Limb (tissue), 2 donors: ENCODE measurements around the gene BMP6.

ENCODE experiments used
- DNase-seq, 2 donors: peaks; one replicate each; pipeline ENCODE4 v3.0.0-alpha.2; 2016; ENCODE audit errors: extremely low spot score in 2 of 2

Gene BMP6

DNA sequence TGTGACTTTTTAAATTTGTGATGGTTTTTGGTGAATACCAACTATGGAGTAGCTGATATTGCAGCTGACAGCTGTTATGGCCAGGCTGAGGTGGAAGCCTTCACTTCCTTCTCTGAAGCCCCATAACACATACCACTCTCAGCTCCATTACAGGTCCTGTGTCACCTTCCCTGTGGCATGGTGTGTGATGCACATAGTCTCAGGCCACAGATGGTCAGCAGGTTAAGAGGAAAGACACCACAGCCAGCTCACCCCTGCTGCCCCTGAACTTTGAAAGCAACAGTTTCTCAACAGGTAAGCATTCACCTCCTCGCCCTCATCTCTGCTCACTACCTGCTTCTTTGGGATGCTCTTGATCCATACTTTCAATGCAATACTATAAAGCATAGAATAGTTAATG, 177.0 kb downstream of the BMP6 start:
- DNase-seq: no peak

DNA sequence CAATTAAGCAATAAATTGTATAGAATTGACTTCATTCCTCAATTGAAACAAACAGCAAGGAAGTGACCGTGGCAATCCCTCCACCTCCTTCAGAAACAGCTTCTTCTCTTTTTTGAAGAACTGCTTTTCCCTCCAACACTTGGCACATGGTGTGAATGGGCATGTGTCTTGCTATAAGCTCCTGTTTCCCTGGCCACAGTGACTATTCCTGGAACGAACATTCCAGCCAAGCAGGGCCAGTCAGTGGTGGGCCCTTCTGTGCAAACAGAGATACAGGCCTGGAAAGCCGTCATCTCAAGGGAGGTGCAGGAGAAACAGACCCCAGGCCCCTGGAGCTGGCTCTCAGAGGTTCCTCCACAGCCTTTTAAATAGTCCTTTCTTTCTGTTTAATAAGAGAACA, 177.8 kb downstream of the BMP6 start:
- no peak for DNase-seq

DNA sequence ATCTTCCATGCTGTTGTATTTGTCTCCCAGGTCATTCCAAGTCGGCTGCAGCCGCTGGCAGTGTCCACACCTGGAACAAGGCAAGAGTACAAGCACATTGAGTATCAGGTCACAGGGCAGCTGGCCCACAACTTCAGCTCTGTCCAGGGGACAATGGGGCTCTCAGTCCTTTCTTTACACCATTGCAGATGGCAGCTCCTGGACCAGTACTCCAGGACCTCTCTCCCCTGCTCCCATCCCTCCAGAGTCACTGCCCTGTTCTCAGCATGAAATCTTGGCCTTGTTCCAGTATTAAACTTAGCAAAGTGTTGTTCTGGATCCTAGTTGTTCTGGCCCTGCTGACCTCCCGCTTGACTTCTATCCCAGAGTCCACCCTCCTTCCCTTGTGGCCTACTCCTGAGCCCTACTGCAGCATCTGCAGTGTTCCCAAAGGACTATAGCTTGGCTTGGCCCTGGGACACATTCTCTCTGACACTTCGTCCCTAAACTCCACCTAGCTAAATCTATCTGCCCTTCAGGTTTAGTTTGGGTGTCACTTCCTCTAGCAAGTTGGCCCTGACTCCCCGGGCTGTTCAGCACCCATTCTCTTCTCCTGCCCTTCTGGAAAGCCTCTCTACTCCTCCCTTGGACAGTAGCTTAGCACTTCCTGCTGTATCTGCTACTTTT, 178.9 kb downstream of the BMP6 start:
- no peak for DNase-seq

DNA sequence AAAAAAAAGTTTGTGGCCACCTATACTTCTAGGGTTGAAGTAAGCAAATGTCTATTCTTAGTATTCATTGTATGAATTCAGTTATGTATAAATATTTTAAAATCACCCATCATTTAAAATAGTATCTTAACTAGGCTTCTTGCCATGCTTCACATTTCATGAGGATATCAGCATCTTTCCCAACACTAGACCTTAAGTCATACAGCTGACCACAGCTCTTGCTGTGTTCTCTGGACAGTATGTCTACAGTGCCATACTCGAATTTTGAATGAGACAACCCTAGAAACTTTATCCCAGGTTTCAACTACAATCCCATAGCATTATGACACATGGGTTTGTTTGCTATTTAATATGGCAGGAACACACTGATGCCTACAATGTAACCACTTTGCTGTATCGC, 179.5 kb downstream of the BMP6 start:
- DNase-seq: no peak

DNA sequence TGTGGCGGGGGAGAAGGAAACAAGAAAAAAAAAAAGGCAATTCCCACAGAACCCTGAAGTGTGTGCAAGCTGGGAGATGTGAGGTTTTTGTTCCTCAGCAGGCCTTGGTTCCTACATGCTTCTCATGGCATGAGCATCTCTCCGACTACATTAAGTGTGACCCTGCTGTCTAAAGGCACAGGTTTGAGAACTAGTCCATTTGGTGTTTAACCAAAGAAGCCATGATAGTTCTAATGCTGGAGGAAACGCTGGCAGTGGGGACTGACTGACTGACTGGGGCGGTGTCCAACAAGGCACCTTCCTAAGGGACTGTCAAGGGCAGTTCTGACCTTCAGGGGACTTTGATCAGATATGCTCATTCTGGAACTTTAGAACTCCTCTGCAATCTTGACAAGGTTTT, 180.8 kb downstream of the BMP6 start:
- DNase-seq: no peak

DNA sequence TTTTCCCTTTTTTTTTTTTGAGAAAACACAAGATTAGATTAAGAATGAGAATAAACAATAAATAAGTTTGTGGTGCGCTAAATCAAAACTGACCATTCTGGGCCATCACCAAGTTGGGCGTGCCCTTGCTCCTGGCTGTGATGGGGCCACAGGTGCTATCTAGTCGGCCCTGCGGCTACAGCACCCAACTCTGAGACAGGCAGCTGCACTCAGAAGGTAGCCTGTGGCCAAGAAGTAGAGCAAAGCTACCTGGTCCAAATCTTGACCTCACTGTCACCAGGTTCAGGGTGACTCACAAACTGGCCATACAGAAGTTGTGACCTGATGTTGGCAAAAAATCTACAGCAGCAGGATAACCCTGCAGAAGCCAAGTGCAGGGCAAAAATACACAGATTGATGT, 181.3 kb downstream of the BMP6 start:
- no peak for DNase-seq

DNA sequence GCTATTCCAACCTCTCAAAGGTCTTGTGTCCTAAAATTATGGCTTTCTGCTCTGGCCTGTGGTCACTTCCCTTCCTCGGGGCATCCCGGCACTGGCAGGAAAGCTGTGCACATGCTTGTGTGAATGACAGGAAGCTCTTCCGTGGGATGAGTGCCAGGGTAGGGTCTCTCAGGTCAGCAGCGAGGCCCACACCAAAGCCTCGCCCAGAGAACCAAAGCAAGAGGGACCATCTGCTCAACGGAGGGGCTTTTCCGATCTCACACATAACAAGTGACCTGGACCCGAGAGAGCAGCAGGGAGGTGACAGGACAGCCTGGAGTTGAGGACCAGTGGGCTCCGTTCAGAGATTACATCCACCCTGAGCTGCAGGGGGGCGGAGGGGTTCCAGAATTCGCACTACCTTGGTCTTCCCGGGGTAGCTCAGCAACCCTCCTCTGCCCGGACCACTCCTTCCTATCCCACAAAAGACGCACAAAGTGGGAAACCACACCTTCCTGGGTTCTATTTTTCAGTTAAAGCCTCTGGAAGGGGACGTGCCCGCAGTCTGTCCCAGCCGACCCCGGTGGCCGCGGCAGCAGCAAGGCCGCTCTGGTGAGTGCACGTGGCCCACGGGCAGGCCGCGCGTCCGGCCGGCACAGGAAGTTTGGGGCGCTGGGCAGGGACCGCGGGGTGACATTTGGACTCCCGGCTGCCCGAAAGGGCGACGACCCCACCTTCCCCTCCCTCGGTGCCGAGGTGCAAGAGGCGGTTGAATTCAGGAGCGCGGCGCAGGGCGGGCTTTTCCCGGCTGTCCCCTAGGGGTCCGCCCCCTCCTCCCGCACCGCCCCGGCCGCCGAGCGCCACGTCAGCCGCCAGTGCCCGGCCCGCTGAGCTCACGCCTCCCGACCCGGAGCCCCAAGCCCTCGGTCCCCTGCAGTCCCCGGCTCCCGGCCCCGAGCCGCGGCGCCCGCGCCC, 183.7 kb downstream of the BMP6 start:
- DNase-seq: peak in 1 of 2 donors; percentile 81

DNA sequence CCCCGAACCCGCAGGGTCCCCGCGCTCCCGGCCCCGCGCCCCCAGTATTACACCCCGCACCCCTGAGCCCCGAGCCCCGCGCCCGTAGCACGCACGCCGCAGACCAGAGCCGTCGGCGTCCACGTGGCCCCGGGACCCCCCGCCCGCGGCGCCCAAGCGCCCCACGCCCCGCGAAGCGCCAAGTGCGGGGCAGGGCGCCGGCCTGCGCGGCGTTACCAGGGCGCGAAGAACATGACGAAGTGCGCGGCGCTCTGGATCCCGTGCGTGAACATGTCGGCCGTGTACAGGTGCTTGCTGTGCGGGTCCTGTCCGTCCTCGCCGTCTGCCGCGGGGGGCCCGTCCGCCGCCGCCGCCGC, 184.4 kb downstream of the BMP6 start:
- no peak for DNase-seq

DNA sequence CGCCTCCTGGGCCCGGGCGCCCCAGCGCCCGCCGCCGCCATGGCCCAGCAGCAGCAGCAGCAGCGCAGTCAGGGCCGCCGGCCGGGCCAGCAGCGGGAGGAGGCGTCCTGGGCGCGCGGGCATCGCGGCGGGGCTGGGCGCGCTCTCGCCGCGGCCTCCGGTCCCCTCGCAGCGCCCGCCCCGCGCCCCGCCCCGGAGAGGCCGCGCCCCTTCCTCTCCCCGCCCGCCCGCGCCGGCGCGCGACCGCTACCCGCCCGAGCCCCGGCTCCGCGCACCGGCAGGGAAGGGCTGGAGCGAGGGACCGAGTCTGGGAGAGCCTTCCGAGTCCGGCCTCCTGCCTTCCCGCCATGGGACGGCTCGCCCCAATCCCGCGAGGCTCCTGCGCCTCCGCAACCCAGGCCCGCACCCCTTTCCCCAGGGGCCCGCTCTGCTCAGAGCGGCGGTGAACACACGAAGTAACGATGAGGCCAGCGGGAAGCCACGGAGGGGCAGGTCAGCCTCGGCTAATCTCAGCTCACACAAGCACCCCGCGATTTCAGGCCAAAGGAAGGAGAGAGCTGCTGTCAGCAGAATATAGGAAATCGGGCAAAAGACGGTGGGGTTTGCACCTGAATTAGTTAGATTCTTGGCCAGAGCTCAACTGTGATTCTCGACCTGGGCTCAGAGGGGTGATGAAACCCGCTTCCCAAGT, 184.9 kb downstream of the BMP6 start, which contains the start of gene TXNDC5:
TXNDC5 (minus strand) TSS at position 135 of the 691 bp plus-strand sequence; CDS start at position 123, 12 bp downstream.
- peak; percentile 66 to 89 for DNase-seq

DNA sequence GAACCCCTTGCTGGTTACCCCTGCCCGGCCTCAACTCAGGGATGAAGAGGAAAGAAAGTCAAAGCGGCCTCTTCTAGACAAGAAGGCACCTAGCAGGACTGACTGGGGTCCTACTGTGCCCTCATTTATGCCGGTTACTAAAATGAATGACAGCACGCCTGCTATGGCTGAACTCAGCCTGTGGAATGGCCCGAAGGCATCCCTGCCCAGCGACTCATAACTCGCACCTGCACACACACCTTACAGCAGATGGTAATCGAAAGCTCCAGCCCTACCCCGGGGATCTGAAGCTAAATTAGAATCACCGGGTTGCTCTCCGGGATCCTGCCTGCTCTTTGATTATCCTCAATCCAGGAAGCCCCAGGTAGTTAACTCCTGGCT, 185.4 kb downstream of the BMP6 start:
- no peak for DNase-seq

DNA sequence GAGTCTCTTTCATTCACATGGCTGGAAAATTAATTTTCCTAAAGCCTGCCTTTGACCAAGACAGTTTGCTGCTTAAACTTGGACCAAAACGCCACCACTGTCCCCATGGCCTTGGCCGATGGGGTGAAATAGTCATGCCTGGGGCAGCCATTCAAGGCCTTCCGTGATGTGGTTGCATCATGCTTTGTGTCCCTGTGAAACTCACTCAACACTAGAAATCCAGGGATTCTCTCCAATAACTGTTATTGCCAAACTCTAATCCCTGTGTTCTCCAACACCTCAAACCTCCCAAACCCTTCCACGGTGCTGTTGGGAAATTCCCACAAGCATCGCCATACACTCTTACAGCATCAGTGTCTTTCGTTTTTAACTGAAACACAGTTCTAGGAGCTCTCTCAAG, 186.1 kb downstream of the BMP6 start:
- no peak for DNase-seq

DNA sequence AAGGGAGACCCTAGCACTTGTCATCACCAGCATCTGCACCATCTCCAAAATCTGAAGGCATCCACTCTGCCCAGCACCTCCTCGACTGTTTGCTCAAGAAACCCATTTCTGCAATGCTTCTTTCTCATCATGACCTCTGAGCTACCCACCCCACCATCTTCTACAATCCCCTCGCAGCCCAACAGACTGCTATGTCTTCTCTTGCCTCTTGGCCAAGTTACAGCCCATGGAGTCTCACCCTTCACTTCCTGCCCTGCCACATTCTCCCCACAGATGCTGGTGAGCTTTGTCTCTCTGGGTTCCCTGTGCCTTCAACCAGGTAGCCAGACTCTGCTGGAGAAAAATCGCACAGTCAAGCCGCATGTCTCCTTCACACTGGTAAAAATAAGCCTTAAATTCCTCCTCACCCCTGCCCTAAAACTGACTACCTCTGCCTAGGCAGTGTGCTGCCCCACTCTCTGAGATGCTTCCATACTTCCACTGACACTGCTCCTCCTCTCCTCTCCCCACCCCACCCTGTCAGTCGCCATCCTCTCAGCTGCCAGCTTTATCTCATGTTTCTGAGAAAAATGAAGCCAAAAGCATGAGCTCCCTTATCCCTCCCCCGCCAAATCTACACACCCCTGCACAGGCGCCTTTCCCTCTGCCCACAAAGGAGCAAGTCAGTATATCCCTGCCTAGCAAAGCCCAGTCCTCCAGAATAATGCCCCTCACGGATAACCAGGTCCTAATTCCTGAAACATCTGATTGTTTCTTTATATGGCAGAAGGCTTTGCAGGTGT, 187.0 kb downstream of the BMP6 start:
- DNase-seq: no peak

DNA sequence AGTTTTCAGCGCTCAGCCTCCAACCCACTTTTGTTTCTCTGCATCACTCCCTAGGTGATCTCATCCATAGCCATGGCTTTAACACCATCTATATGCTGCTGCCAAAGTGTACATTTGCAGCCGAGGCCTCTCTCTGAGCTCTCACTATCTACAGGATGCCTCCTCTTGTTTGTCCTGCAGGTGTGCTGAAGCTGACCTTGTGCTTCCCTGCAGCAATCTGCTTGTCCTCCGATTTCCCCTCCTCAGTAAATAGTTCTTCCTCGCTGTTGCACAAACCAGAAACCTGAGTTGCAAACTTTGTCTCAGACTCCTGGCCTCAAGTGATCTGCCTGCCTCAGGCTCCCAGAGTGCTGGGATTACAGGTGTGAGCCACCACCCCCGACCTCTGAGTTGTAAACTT, 188.4 kb downstream of the BMP6 start:
- no peak for DNase-seq

DNA sequence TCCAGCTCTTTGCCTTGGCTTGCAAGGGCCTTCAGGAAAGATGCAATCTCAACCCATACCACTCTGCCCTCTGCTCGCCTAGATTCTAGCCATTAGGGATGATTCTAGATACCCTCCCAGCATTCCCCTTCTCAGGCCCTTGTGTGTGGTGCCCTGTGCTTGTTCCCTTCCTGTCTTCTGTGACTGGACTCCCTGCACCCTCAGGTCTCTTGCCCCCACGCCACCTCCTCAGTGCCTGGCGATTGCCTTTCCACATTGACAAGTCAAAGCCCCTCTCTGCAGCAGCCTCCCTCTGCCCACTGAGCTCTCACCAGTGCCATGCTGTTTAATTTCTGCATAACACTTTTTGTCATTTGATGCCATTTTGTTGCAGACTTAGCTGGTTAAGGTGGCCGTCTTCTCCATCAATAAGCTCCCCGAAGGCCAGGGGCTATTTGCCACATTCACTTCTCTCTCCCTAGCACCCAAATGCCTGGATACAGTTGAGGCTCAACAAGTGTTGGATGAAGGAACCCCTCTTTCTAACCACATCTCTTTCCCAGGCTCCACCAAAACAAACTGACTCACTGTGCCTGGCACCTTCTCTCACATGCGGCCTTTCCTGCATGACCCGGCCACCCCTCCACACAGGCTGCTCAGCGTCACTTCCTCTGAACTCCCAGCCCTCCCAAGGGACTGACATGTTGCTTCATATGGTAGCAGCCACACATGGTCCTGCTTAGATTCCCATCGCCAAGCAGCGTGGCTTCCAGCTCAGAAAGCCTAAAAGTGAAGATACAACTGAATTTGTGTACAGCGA, 189.3 kb downstream of the BMP6 start:
- DNase-seq: no peak

DNA sequence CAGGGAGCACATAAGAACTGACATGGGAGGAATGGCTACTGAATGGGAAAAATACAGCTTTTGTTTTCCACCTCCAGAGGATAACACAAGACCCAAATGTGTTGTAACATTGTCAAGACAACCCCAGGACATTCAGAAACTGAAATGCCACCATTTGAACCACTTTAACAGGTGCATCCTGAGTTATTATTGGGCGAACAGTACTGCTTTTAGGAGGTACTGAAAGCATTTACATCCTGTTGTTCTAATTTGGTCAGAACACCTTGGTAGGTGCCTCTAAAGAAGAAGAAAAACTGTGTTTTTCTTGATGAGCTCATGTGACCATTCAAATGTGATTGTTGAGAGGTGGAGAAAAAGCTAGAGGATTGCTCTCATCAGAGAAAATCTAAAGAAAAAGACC, 191.1 kb downstream of the BMP6 start:
- no peak for DNase-seq

DNA sequence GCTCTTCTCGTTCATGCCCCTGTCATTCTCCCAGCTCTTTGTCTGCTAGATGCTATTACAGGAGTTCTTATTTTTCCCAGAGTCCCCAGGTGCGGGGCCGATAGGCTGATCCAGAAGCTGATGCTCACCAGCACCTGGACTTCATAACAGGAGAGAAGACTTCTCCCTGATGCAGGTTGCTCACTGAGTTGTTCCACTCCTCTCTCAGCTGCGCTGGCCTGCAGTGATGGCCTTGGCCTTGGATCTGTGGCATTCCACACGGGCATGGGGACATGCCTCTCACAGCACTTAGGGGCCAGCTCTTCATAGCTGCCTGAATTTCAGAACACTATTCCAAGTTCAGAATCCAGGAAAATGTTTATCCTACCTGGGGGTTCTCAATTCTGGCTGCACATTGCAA, 191.8 kb downstream of the BMP6 start:
- DNase-seq: no peak

DNA sequence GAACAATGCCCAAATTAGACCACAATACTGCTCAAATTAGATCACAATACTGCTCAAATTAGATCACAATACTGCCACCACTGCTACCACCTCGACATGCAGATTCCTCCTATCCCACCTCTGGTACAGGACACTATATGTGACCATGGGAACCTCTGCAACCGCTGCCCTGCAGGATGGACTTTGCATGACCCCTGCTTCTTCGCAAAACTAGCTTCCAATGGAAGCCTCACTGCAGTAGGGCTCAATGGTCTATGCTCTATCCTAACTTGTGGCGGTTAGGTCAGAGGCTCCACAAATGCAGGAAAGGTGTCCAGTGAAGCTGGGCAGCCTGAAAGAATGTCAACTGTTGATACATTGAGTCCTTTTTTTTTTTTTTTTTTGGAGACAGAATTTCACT, 192.5 kb downstream of the BMP6 start:
- DNase-seq: no peak

DNA sequence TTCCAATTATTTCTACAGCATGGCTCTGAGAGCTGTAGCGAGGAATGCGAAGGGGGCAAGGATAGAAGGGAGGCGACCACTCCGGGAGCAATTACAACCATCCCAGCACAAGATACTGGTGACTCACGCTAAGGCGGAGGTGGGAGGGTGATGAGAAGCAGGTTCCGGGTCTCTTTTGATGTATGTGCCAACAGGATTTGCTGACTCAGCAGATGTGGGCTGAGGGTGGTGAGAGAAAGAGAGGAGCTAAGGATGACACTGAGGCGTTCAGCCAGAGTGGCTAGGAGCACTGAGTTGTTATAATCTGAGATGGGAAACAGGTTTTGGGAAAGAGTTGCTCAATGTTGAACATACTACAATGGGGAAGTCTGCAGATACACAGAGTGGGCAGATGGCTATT, 194.0 kb downstream of the BMP6 start:
- DNase-seq: no peak

DNA sequence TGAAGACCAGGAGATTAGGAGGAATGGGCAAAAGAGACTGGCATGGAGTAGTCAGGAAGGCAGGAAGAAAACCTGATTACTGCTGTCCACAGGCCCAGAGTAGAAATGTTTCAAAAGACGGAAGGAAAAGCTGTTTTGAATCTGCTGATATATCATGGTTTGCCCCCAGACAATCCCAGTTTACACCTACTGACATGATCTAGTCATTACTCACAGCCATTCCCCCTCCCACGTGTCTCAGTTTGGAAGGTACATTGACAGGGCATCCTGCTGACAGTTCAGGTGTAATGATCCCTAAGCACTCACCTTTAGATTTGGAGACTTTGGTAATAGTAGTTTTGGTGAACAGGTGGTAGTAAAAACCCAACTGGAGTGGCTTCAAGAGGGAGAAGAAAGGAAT, 194.5 kb downstream of the BMP6 start:
- DNase-seq: no peak

DNA sequence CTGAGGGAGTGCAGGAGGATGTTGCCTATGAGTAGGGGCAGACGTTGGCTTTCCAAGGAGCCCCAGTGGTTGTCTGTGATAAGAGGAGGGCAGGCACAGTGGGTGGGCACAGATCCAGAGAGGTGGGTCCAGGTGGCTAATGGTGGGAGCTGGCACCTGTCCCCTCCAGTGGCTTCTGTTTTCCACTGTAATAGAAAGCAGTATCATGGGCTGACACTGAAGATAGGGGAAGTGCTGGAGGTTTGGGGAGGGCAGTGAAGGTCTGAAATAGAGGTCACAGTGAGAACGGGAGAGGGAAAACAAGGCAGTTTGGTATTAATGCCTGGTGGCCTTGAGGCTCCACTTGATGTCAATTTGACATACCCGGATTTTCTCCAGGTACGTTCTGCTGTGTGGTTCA, 195.1 kb downstream of the BMP6 start:
- DNase-seq: no peak

DNA sequence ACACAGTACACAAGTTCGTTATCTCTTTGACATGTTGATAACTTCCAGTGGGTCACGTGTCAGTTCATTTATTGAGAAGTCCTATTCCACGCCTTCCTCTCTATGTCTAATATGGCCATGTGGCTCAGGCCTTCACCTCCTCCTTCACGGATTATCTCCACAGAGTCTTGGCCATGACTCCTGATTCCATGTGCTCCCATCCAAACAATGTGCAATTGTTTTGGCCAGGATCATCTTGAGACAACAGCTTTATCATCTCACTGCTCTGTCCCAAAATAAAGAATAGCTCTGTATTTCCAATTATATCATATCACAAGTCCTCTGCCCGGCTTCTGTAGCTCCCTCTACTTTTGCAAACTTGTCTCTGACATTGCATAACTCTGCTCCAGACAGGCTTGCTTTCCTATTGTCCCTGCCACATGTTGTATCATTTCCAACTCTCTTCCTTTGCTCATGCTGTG, 195.8 kb downstream of the BMP6 start:
- DNase-seq: no peak
